Ovary (tissue), 3 donors: ENCODE results near the gene POLE.

Source experiments
- EP300 ChIP-seq: sonication (generic); formaldehyde crosslinking; IDR thresholded peaks from one replicate; pipeline ENCODE4 v1.6.1; 2017; ENCODE audit warnings: antibody characterized with exemption
- TF ChIP-seq, protein P1 (sequence below), 3 donors: fragments of 450-650 bp in 2 of 3; fragments of 200-600 bp in 1 of 3; IDR thresholded peaks; one replicate each; pipeline versions ENCODE4 v1.5.1 to v1.8.0; 2016 to 2022; ENCODE audit warnings: antibody characterized with exemption in 3 of 3, mild to moderate bottlenecking in 1 of 3
- donor health status: DM: no; HTN: no; CAD: no.

DNA sequence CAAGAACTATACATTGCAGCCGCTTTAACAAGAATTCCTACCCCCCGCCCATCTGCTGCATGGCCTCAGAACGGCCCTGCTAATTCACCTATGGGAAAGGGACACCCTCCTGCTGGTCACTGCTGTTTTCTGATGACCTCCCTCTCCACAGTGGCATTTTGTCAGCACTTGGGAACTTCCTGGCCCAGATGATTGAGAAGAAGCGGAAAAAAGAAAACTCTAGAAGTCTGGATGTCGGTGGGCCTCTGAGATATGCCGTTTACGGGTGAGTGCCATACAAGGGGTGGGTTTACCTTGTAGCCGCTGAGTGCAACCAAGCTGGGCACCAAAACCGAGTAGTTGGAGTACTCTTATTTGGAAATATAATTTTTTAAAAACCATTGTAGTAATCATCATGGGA lies 3.0 kb upstream of the POLE start:
- TF ChIP-seq, protein P1, sequence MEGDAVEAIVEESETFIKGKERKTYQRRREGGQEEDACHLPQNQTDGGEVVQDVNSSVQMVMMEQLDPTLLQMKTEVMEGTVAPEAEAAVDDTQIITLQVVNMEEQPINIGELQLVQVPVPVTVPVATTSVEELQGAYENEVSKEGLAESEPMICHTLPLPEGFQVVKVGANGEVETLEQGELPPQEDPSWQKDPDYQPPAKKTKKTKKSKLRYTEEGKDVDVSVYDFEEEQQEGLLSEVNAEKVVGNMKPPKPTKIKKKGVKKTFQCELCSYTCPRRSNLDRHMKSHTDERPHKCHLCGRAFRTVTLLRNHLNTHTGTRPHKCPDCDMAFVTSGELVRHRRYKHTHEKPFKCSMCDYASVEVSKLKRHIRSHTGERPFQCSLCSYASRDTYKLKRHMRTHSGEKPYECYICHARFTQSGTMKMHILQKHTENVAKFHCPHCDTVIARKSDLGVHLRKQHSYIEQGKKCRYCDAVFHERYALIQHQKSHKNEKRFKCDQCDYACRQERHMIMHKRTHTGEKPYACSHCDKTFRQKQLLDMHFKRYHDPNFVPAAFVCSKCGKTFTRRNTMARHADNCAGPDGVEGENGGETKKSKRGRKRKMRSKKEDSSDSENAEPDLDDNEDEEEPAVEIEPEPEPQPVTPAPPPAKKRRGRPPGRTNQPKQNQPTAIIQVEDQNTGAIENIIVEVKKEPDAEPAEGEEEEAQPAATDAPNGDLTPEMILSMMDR (IDR thresholded peaks at IDR 0.05), result no peak
- no peak for TF ChIP-seq EP300
